ENCODE measurements around the gene KIF1A.

Gene KIF1A

GRCh38 chr2:240765007-240765406 is 55.0 kb downstream of the KIF1A start:
- H3K4me3 ChIP-seq (replicated peaks; ENCODE audit: insufficient read depth, low read length): no peak overlapping the region
- TF ChIP-seq REST (IDR thresholded peaks at IDR 0.05; ENCODE audit: insufficient replicate concordance, low read depth) (no peak), GABPA (IDR thresholded peaks at IDR 0.05; ENCODE audit: low read depth) (no peak), SPI1 (IDR thresholded peaks at IDR 0.05; ENCODE audit: borderline replicate concordance, low read depth) (no peak), POLR2AphosphoS5 (IDR thresholded peaks at IDR 0.05; ENCODE audit: low read depth) (no peak), CTCF (IDR thresholded peaks at IDR 0.05; ENCODE audit: insufficient read depth, low read length) (no peak)
- DNase-seq (ENCODE audit: low read depth in 1 of 2, low spot score in 1 of 2): no peak
- no peak overlapping the region for H3K27ac ChIP-seq (replicated peaks)
- peaks cover 9% of the 10 kb centered on the region for H3K27me3 ChIP-seq (ENCODE audit: insufficient read depth, poor library complexity, severe bottlenecking)

GRCh38 chr2:240764605-240765004 is 55.4 kb downstream of the KIF1A start:
- H3K27me3 ChIP-seq (ENCODE audit: insufficient read depth, poor library complexity, severe bottlenecking): peaks cover 9% of the 10 kb centered on the region
- H3K27ac ChIP-seq (replicated peaks): no peak overlapping the region
- no peak overlapping the region for H3K4me3 ChIP-seq (replicated peaks; ENCODE audit: insufficient read depth, low read length)
- no peak for DNase-seq (ENCODE audit: low read depth in 1 of 2, low spot score in 1 of 2)
- no peak for TF ChIP-seq POLR2AphosphoS5 (IDR thresholded peaks at IDR 0.05; ENCODE audit: low read depth)
- TF ChIP-seq GABPA (IDR thresholded peaks at IDR 0.05; ENCODE audit: low read depth): no peak
- no peak for TF ChIP-seq SPI1 (IDR thresholded peaks at IDR 0.05; ENCODE audit: borderline replicate concordance, low read depth)
- TF ChIP-seq REST (IDR thresholded peaks at IDR 0.05; ENCODE audit: insufficient replicate concordance, low read depth): no peak
- TF ChIP-seq CTCF (IDR thresholded peaks at IDR 0.05; ENCODE audit: insufficient read depth, low read length): no peak

GRCh38 chr2:240762971-240763370 is 57.0 kb downstream of the KIF1A start:
- Histone ChIP-seq H3K27ac (replicated peaks) (no peak overlapping the region), H3K4me3 (replicated peaks; ENCODE audit: insufficient read depth, low read length) (no peak overlapping the region), H3K27me3 (ENCODE audit: insufficient read depth, poor library complexity, severe bottlenecking) (peaks cover 9% of the 10 kb centered on the region)
- no peak for DNase-seq (ENCODE audit: low read depth in 1 of 2, low spot score in 1 of 2)
- no peak for TF ChIP-seq REST (IDR thresholded peaks at IDR 0.05; ENCODE audit: insufficient replicate concordance, low read depth)
- no peak for TF ChIP-seq CTCF (IDR thresholded peaks at IDR 0.05; ENCODE audit: insufficient read depth, low read length)
- TF ChIP-seq GABPA (IDR thresholded peaks at IDR 0.05; ENCODE audit: low read depth): no peak
- TF ChIP-seq POLR2AphosphoS5 (IDR thresholded peaks at IDR 0.05; ENCODE audit: low read depth): no peak
- TF ChIP-seq SPI1 (IDR thresholded peaks at IDR 0.05; ENCODE audit: borderline replicate concordance, low read depth): no peak

Data from HL-60 (cell line).